ENCODE data around the gene LRBA. TPM values are rescaled to one million over a fixed set of nuclear protein-coding genes. Genes with fewer than 3 reads are reported as not detected.

LRBA gene
- total RNA-seq, 1 experiment from 2014 or later = 55.3 TPM

- H3K4me1 Mint-ChIP-seq = no peaks in the 10 kb centered on the region
- H3T11ph ChIP-seq (ENCODE audit: low read length) = no peak overlapping the region
- H2AFZ ChIP-seq (ENCODE audit: low read length) = no peak overlapping the region
- no peak overlapping the region for H2BK120ac ChIP-seq (ENCODE audit: low read depth, low read length, poor library complexity, severe bottlenecking)
- no peak overlapping the region for H3K27ac Mint-ChIP-seq
- no peaks in the 10 kb centered on the region for H3K9me3 ChIP-seq (ENCODE audit: control insufficient read depth, low read depth, low read length)
- H3K23ac ChIP-seq (ENCODE audit: insufficient read length, low read depth, low read length) = no peak overlapping the region
- no peak overlapping the region for H4K5ac ChIP-seq (ENCODE audit: insufficient read length, low read depth, low read length)
- no peak overlapping the region for H4K8ac ChIP-seq (replicated peaks; ENCODE audit: insufficient read length, low read depth, low read length)
- H3K79me1 ChIP-seq (ENCODE audit: insufficient read depth, low read depth, low read length, poor library complexity, severe bottlenecking) = no peaks in the 10 kb centered on the region
- H3K4ac ChIP-seq (ENCODE audit: low read depth, low read length) = no peak overlapping the region
- H3K9ac ChIP-seq (ENCODE audit: extremely low read depth, insufficient read length, low read length) = no peak overlapping the region
- no peaks in the 10 kb centered on the region for H3K23me2 ChIP-seq (ENCODE audit: insufficient read length, low read depth, low read length, poor library complexity, severe bottlenecking)
- no peak overlapping the region for H2BK12ac ChIP-seq (ENCODE audit: insufficient read length, low read depth, low read length)
- no peak overlapping the region for H3K18ac ChIP-seq (ENCODE audit: insufficient read length, low read depth, low read length)
- H2BK20ac ChIP-seq (ENCODE audit: low read depth, low read length, poor library complexity, severe bottlenecking) = no peak overlapping the region
- no peak overlapping the region for H2AK5ac ChIP-seq (ENCODE audit: insufficient read length, low read length)
- H3K79me2 ChIP-seq (ENCODE audit: insufficient read depth, low read length) = no peaks in the 10 kb centered on the region
- H3K27ac ChIP-seq (ENCODE audit: insufficient read length, low read depth, low read length) = no peak overlapping the region
- H3K56ac ChIP-seq (ENCODE audit: insufficient read length, low read depth, low read length) = no peak overlapping the region
- no peaks in the 10 kb centered on the region for H3K4me1 ChIP-seq (ENCODE audit: insufficient read depth, low read length)
- TF ChIP-seq CTCF (conservative IDR thresholded peaks at IDR 0.05) = no peak
- H3K4me2 ChIP-seq (ENCODE audit: insufficient read depth, insufficient read length, low read length) = no peak overlapping the region
- no peaks in the 10 kb centered on the region for H3K27me3 Mint-ChIP-seq (ENCODE audit: low read depth)
- no peaks in the 10 kb centered on the region for H3K9me3 Mint-ChIP-seq
- no peaks in the 10 kb centered on the region for H4K20me1 ChIP-seq (ENCODE audit: control insufficient read depth, insufficient read depth, insufficient read length)
- H2BK15ac ChIP-seq (ENCODE audit: low read depth, low read length) = no peak overlapping the region
- H4K91ac ChIP-seq (ENCODE audit: insufficient read length, low read depth, low read length) = no peak overlapping the region
- H3K36me3 Mint-ChIP-seq (ENCODE audit: insufficient read depth in 1 of 3, low read depth in 3 of 3) = peaks cover 0 to 3% (median 0%) of the 10 kb centered on the region in 3 experiments; a peak in 1 of 7 replicates
- no peak for DNase-seq
- no peak overlapping the region for H2BK5ac ChIP-seq (ENCODE audit: insufficient read length, low read length)
- no peaks in the 10 kb centered on the region for H3K27me3 ChIP-seq (ENCODE audit: insufficient read depth, low read length)
- no peak overlapping the region for H3K14ac ChIP-seq (ENCODE audit: insufficient read depth, low read length)
- no peak overlapping the region for H3K4me3 Mint-ChIP-seq
Measured at GRCh38 chr4:150750824-150751223, 264.3 kb downstream of the LRBA start.
